Measurements from ENCODE around the gene ZNF559. TPM values are rescaled to one million over a fixed set of nuclear protein-coding genes. Genes with fewer than 3 reads are reported as not detected.

Gene ZNF559
- total and polyA plus RNA-seq, 2 of the 8 experiments (the other 6 are each of a cell fraction or from before 2014, with no cell fraction given): 10.2 to 17.6 TPM

DNA sequence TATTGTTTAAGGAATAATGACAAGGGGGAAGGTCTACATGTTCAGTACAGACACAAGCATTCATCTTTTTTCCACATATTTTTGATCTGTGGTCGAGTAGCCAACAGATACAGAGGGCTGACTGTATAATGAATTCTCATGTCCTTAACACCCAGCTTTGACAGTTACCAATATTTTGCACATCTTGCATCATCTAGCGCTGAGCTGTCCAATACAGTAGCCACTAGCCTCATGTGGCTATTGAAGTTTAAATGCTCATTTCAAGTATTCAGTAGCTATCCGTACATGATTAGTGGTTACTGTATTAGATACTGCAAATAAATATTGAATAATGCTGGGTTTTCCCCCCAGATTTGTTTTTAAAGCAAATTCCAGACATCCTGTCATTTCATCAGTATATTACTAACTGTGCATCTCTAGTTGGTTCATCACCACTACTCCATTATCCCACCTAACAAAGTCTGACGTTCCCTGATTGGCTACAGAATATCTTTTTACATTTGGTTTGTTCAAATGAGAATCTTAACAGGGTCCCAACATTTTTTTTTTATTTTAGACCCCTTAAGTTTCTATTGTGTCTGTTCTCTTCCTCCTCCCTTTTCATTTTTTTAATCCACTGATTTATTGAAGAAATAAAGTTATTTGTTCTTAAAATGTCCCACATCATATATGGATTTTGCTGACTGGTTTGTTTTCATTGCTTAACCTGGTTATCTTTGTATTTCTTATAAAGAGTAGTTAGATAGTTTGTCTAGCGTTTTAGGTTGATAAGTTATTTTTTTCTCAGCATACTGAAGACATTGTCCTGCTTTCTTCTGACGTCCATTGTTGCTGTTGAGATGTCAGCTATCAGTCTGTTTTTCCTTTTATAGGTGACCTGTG lies 47.0 kb downstream of the ZNF559 start (continued):
- TF ChIP-seq EZH2 (IDR thresholded peaks at IDR 0.05; ENCODE audit: low read depth, low read length, severe bottlenecking): no peak
- no peak for TF ChIP-seq SUZ12 (IDR thresholded peaks at IDR 0.05; ENCODE audit: low read length)
- TF ChIP-seq SIX5 (IDR thresholded peaks at IDR 0.05; ENCODE audit: low read depth, low read length): no peak
- no peak for TF ChIP-seq CEBPB (IDR thresholded peaks at IDR 0.05; ENCODE audit: low read depth, low read length)

Measured in H1 (cell line).